Measurements from ENCODE around the gene LRCOL1.

Gene LRCOL1

GRCh38 chr12:132561427-132562156 is 48.8 kb downstream of the LRCOL1 start:
- H3K9me3 ChIP-seq (ENCODE audit: insufficient read depth, low read length) = no peaks in the 10 kb centered on the region
- peak overlapping the region; percentile 83 for H3K4me2 ChIP-seq (ENCODE audit: low read length)
- peaks cover 14% of the 10 kb centered on the region for H3K4me1 ChIP-seq (ENCODE audit: low read length)
- peak overlapping the region; percentile 85 for H3K4me3 ChIP-seq (ENCODE audit: low read length)
- peaks cover 44% of the 10 kb centered on the region for H4K20me1 ChIP-seq (ENCODE audit: insufficient read depth, low read length)
- H3K36me3 ChIP-seq (replicated peaks; ENCODE audit: low read depth, low read length) = peaks cover 9% of the 10 kb centered on the region
- peak overlapping the region; percentile 84 for H3K9ac ChIP-seq (ENCODE audit: low read length)
- peak overlapping the region; percentile 39 for H3K27ac ChIP-seq (ENCODE audit: low read length)
- no peaks in the 10 kb centered on the region for H3K27me3 ChIP-seq (ENCODE audit: low read depth, low read length)
- peaks cover 63% of the 10 kb centered on the region for H3K79me2 ChIP-seq (ENCODE audit: low read length)
- H2AFZ ChIP-seq (ENCODE audit: low read depth, low read length) = no peak overlapping the region
- TF ChIP-seq, protein P1, sequence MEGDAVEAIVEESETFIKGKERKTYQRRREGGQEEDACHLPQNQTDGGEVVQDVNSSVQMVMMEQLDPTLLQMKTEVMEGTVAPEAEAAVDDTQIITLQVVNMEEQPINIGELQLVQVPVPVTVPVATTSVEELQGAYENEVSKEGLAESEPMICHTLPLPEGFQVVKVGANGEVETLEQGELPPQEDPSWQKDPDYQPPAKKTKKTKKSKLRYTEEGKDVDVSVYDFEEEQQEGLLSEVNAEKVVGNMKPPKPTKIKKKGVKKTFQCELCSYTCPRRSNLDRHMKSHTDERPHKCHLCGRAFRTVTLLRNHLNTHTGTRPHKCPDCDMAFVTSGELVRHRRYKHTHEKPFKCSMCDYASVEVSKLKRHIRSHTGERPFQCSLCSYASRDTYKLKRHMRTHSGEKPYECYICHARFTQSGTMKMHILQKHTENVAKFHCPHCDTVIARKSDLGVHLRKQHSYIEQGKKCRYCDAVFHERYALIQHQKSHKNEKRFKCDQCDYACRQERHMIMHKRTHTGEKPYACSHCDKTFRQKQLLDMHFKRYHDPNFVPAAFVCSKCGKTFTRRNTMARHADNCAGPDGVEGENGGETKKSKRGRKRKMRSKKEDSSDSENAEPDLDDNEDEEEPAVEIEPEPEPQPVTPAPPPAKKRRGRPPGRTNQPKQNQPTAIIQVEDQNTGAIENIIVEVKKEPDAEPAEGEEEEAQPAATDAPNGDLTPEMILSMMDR (IDR thresholded peaks at IDR 0.05; ENCODE audit: low read depth, low read length) = peak; percentile 48
- TF ChIP-seq EZH2phosphoT487 (IDR thresholded peaks at IDR 0.05; ENCODE audit: low read depth) = no peak

DNA sequence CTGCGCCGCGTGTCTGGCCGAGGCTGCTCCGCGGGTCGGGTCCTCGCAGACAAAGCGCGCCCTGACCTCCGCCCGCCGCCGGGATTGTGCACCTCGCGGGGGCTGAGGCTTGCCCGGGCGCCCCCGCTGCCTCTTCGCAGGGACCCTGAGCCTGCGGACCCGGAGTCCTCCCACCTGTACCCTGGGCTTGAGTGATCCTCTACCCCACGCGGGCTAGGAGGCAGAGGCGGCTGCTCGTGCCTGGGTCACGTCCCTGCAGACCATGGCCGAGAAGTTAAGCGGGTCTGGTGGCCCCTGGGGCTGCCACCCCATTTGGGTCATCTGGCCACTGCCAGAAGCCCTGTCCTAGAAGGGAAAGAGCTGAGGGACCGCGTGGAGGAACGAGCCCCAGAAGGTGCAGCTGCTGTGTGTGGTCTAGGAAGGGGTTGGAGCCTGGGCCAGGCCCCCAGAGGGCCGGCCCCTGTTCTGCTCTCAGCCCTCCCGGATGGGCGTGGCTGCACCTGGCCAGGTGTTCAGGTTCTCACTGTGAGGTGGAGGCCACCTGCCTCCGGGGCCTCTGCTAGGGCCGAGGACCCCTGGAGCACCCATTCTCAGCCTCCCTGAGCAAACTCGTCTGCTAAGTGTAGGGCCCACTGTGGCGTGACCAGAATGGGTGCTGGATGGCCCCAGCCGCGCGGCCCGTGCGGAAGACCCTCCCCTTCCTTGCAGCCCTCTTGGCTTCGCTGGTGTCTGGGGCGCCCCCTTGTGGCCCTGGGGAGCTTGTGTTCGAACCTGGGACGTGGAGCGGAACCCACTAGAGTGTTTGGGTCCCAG is 49.6 kb downstream of the LRCOL1 start:
- H2AFZ ChIP-seq (ENCODE audit: low read depth, low read length) = no peak overlapping the region
- H3K4me2 ChIP-seq (ENCODE audit: low read length) = peak overlapping the region; percentile 83
- peak overlapping the region; percentile 54 for H3K27ac ChIP-seq (ENCODE audit: low read length)
- H3K9ac ChIP-seq (ENCODE audit: low read length) = peak overlapping the region; percentile 84
- no peak for TF ChIP-seq EZH2phosphoT487 (IDR thresholded peaks at IDR 0.05; ENCODE audit: low read depth)
- TF ChIP-seq, protein P1 (IDR thresholded peaks at IDR 0.05; ENCODE audit: low read depth, low read length) = peak; percentile 87
- H3K4me3 ChIP-seq (ENCODE audit: low read length) = peak overlapping the region; percentile 85
- H4K20me1 ChIP-seq (ENCODE audit: insufficient read depth, low read length) = peaks cover 38% of the 10 kb centered on the region
- peaks cover 14% of the 10 kb centered on the region for H3K4me1 ChIP-seq (ENCODE audit: low read length)
- H3K79me2 ChIP-seq (ENCODE audit: low read length) = peaks cover 56% of the 10 kb centered on the region
- H3K9me3 ChIP-seq (ENCODE audit: insufficient read depth, low read length) = no peaks in the 10 kb centered on the region
- H3K36me3 ChIP-seq (replicated peaks; ENCODE audit: low read depth, low read length) = peaks cover 8% of the 10 kb centered on the region
- no peaks in the 10 kb centered on the region for H3K27me3 ChIP-seq (ENCODE audit: low read depth, low read length)

GRCh38 chr12:132560364-132560613 is 50.1 kb downstream of the LRCOL1 start:
- Histone ChIP-seq H3K4me1 (ENCODE audit: low read length) (peaks cover 14% of the 10 kb centered on the region), H3K9me3 (ENCODE audit: insufficient read depth, low read length) (no peaks in the 10 kb centered on the region), H3K79me2 (ENCODE audit: low read length) (peaks cover 50% of the 10 kb centered on the region), H3K4me3 (ENCODE audit: low read length) (peak overlapping the region; percentile 85), H2AFZ (ENCODE audit: low read depth, low read length) (no peak overlapping the region), H3K4me2 (ENCODE audit: low read length) (peak overlapping the region; percentile 83), H3K36me3 (replicated peaks; ENCODE audit: low read depth, low read length) (peaks cover 3% of the 10 kb centered on the region), H3K9ac (ENCODE audit: low read length) (peak overlapping the region; percentile 84), H3K27me3 (ENCODE audit: low read depth, low read length) (no peaks in the 10 kb centered on the region), H3K27ac (ENCODE audit: low read length) (peak overlapping the region; percentile 54), H4K20me1 (ENCODE audit: insufficient read depth, low read length) (peaks cover 33% of the 10 kb centered on the region)
- TF ChIP-seq, protein P1 (IDR thresholded peaks at IDR 0.05; ENCODE audit: low read depth, low read length) = no peak
- TF ChIP-seq EZH2phosphoT487 (IDR thresholded peaks at IDR 0.05; ENCODE audit: low read depth) = no peak

GRCh38 chr12:132559652-132560363 is 50.6 kb downstream of the LRCOL1 start:
- TF ChIP-seq, protein P1 (IDR thresholded peaks at IDR 0.05; ENCODE audit: low read depth, low read length) = no peak
- no peak for TF ChIP-seq EZH2phosphoT487 (IDR thresholded peaks at IDR 0.05; ENCODE audit: low read depth)
- Histone ChIP-seq H3K4me1 (ENCODE audit: low read length) (peaks cover 14% of the 10 kb centered on the region), H4K20me1 (ENCODE audit: insufficient read depth, low read length) (peaks cover 28% of the 10 kb centered on the region), H3K9me3 (ENCODE audit: insufficient read depth, low read length) (no peaks in the 10 kb centered on the region), H3K27ac (ENCODE audit: low read length) (peak overlapping the region; percentile 54), H3K4me2 (ENCODE audit: low read length) (peak overlapping the region; percentile 83), H3K4me3 (ENCODE audit: low read length) (peak overlapping the region; percentile 86), H3K36me3 (replicated peaks; ENCODE audit: low read depth, low read length) (peaks cover 3% of the 10 kb centered on the region), H3K79me2 (ENCODE audit: low read length) (peaks cover 46% of the 10 kb centered on the region), H2AFZ (ENCODE audit: low read depth, low read length) (no peak overlapping the region), H3K9ac (ENCODE audit: low read length) (peak overlapping the region; percentile 84), H3K27me3 (ENCODE audit: low read depth, low read length) (no peaks in the 10 kb centered on the region)
